ENCODE data around the gene MIP. TPM values are rescaled to one million over a fixed set of nuclear protein-coding genes. Genes with fewer than 3 reads are reported as not detected.

MIP gene
- total RNA-seq, 1 experiment from 2014 or later: not detected

DNA sequence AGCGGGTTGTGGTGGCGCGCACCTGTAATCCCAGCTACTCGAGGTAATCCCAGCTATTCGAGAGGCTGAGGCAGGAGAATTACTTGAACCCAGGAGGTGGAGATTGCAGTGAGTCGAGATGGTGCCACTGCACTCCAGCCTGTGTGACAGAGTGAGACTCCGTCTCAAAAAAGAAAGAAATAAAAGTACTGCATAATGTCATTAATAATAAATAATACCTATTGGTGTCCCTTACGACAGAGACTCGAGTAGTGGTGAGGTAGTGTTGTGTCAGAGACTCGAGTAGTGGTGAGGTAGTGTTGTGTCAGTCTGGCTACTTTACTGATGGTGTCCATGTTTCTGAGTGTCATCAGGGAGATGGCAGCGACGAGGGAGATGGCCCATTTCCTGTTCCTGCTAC, 32.2 kb upstream of the MIP start:
- no peaks in the 10 kb centered on the region for H3K4me1 Mint-ChIP-seq (ENCODE audit: low read depth, unreplicated experiment)
- H3K4me3 ChIP-seq (ENCODE audit: low read depth, low read length): peak overlapping the region; percentile 72
- no peaks in the 10 kb centered on the region for H3K27me3 ChIP-seq (replicated peaks; ENCODE audit: control insufficient read depth, insufficient read depth, low read length)
- CTCF ChIA-PET: no interaction called here
- TF ChIP-seq, protein P1, sequence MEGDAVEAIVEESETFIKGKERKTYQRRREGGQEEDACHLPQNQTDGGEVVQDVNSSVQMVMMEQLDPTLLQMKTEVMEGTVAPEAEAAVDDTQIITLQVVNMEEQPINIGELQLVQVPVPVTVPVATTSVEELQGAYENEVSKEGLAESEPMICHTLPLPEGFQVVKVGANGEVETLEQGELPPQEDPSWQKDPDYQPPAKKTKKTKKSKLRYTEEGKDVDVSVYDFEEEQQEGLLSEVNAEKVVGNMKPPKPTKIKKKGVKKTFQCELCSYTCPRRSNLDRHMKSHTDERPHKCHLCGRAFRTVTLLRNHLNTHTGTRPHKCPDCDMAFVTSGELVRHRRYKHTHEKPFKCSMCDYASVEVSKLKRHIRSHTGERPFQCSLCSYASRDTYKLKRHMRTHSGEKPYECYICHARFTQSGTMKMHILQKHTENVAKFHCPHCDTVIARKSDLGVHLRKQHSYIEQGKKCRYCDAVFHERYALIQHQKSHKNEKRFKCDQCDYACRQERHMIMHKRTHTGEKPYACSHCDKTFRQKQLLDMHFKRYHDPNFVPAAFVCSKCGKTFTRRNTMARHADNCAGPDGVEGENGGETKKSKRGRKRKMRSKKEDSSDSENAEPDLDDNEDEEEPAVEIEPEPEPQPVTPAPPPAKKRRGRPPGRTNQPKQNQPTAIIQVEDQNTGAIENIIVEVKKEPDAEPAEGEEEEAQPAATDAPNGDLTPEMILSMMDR (IDR thresholded peaks at IDR 0.05; ENCODE audit: insufficient read depth in 1 of 2, low read depth in 1 of 2, low read length in 1 of 2, severe bottlenecking in 1 of 2, unreplicated experiment in 1 of 2): no peak
- H3K36me3 Mint-ChIP-seq (ENCODE audit: insufficient read depth, unreplicated experiment): peaks cover 12% of the 10 kb centered on the region
- DNase-seq: peak in 1 of 2 experiments; percentile 14
- peaks cover 4% of the 10 kb centered on the region for H3K27me3 Mint-ChIP-seq (ENCODE audit: insufficient read depth, unreplicated experiment)
- H3K4me3 Mint-ChIP-seq (ENCODE audit: unreplicated experiment): peak overlapping the region; percentile 82
- no TSS peak for BruUV-seq (replicated peaks)
- intact Hi-C loops (cut with micrococcal nuclease; ENCODE audit: unreplicated experiment): no loop called here
- POLR2A ChIA-PET: no interaction called here
- H3K4me1 ChIP-seq: no peaks in the 10 kb centered on the region
- H3K9me3 ChIP-seq: no peaks in the 10 kb centered on the region
- H3K36me3 ChIP-seq (ENCODE audit: control insufficient read depth, insufficient read depth, low read length): no peaks in the 10 kb centered on the region
- H3K27ac Mint-ChIP-seq (ENCODE audit: unreplicated experiment): no peak overlapping the region
- no peaks in the 10 kb centered on the region for H3K9me3 Mint-ChIP-seq (ENCODE audit: unreplicated experiment)

DNA sequence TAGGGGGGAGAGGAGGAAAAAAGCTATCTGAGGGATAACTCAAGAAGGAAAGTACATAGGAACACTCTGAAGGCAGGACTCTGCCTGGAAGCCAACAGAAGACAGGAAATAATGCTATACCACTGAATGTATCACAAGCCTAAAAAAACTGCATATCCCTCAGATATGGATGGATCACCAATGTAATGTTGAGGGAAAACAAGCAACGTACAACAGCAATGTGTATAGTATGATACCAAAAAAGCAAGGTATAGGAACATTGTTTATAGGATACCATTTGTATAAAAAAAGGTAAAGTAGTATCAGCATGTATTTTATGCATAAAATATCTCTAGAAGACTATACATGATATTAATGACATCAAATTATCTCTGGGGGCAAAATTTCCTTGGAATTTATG, 30.1 kb upstream of the MIP start:
- CTCF ChIA-PET: no interaction called here
- POLR2A ChIA-PET: no interaction called here

DNA sequence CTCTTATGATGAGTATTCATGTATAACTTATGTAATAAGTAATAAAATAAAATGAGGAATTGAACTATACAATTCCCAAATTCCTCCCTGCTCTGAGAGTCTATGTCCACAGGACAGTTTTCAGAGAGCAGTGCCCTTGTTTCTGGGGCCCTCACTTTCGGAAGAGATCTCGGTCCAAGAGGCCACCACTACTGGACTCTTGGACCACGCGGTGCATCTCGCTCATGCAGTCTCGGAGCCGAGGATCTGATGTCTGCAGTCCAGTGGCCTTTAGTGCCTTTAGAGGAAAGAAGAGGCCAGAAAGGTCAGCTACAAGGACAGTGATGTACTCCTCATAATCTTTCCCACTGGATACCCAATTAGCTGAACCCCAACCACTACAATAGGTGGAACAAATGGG, 25.2 kb upstream of the MIP start:
- Mint-ChIP-seq H3K36me3 (ENCODE audit: insufficient read depth, unreplicated experiment) (peaks cover 18% of the 10 kb centered on the region), H3K4me1 (ENCODE audit: low read depth, unreplicated experiment) (no peaks in the 10 kb centered on the region), H3K27me3 (ENCODE audit: insufficient read depth, unreplicated experiment) (no peaks in the 10 kb centered on the region), H3K27ac (ENCODE audit: unreplicated experiment) (no peak overlapping the region), H3K4me3 (ENCODE audit: unreplicated experiment) (no peak overlapping the region), H3K9me3 (ENCODE audit: unreplicated experiment) (no peaks in the 10 kb centered on the region)
- ChIA-PET POLR2A (no interaction called here), CTCF (no interaction called here)
- no TSS peak for BruUV-seq (replicated peaks)
- no peaks in the 10 kb centered on the region for H3K4me1 ChIP-seq
- no peaks in the 10 kb centered on the region for H3K36me3 ChIP-seq (ENCODE audit: control insufficient read depth, insufficient read depth, low read length)
- intact Hi-C loops (cut with micrococcal nuclease; ENCODE audit: unreplicated experiment): no loop called here
- TF ChIP-seq, protein P1 (IDR thresholded peaks at IDR 0.05; ENCODE audit: insufficient read depth in 1 of 2, low read depth in 1 of 2, low read length in 1 of 2, severe bottlenecking in 1 of 2, unreplicated experiment in 1 of 2): no peak
- no peaks in the 10 kb centered on the region for H3K9me3 ChIP-seq
- no peak for DNase-seq
- H3K4me3 ChIP-seq (ENCODE audit: low read depth, low read length): no peak overlapping the region
- H3K27me3 ChIP-seq (replicated peaks; ENCODE audit: control insufficient read depth, insufficient read depth, low read length): no peaks in the 10 kb centered on the region

More for the DNA sequence above, 30.1 kb upstream of the MIP start:
- Histone ChIP-seq H3K4me3 (ENCODE audit: low read depth, low read length) (no peak overlapping the region), H3K27me3 (replicated peaks; ENCODE audit: control insufficient read depth, insufficient read depth, low read length) (no peaks in the 10 kb centered on the region), H3K36me3 (ENCODE audit: control insufficient read depth, insufficient read depth, low read length) (no peaks in the 10 kb centered on the region), H3K9me3 (no peaks in the 10 kb centered on the region), H3K4me1 (no peaks in the 10 kb centered on the region)
- H3K4me3 Mint-ChIP-seq (ENCODE audit: unreplicated experiment): no peak overlapping the region
- no peak for DNase-seq
- no peaks in the 10 kb centered on the region for H3K9me3 Mint-ChIP-seq (ENCODE audit: unreplicated experiment)
- intact Hi-C loops (cut with micrococcal nuclease; ENCODE audit: unreplicated experiment): no loop called here
- no peaks in the 10 kb centered on the region for H3K4me1 Mint-ChIP-seq (ENCODE audit: low read depth, unreplicated experiment)
- TF ChIP-seq, protein P1 (IDR thresholded peaks at IDR 0.05; ENCODE audit: insufficient read depth in 1 of 2, low read depth in 1 of 2, low read length in 1 of 2, severe bottlenecking in 1 of 2, unreplicated experiment in 1 of 2): no peak
- BruUV-seq (replicated peaks): no TSS peak
- no peak overlapping the region for H3K27ac Mint-ChIP-seq (ENCODE audit: unreplicated experiment)
- H3K27me3 Mint-ChIP-seq (ENCODE audit: insufficient read depth, unreplicated experiment): no peaks in the 10 kb centered on the region
- peaks cover 12% of the 10 kb centered on the region for H3K36me3 Mint-ChIP-seq (ENCODE audit: insufficient read depth, unreplicated experiment)
